ENCODE data around the gene RNF144A.

The RNF144A gene

DNA sequence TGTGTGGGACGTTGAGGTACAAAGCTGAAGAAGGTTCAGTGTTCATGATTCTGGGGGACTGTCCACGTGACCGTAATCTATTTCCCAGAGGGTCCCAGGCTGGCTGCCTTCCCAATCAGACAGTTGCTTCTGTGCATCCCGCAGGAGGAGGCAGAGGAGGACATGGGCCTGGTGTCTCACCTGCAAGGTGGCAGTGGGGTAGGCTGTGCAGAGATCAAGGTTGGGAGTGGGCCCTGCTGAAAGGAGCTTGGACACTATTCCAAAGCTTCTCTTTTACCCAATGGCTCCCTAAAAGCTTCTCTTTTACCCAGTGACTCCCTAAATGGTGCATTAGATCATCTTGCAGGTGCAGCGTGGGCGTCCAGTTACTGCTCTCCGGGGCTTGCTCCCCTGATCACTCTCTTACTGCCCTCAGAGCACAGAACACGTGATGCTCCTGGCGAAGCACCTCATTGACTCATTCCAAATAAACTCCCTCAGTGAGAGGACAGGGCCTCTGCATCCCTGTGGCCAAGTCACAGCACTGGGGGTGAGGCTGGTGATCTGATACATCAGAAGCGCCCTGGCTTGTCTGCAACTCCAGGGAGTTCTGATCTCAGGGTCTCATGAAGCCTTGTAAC is 41.5 kb downstream of the RNF144A start:
- TF ChIP-seq, protein P1, sequence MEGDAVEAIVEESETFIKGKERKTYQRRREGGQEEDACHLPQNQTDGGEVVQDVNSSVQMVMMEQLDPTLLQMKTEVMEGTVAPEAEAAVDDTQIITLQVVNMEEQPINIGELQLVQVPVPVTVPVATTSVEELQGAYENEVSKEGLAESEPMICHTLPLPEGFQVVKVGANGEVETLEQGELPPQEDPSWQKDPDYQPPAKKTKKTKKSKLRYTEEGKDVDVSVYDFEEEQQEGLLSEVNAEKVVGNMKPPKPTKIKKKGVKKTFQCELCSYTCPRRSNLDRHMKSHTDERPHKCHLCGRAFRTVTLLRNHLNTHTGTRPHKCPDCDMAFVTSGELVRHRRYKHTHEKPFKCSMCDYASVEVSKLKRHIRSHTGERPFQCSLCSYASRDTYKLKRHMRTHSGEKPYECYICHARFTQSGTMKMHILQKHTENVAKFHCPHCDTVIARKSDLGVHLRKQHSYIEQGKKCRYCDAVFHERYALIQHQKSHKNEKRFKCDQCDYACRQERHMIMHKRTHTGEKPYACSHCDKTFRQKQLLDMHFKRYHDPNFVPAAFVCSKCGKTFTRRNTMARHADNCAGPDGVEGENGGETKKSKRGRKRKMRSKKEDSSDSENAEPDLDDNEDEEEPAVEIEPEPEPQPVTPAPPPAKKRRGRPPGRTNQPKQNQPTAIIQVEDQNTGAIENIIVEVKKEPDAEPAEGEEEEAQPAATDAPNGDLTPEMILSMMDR (IDR thresholded peaks at IDR 0.05; ENCODE audit: low read depth, low read length), result no peak
- H3K4me3 ChIP-seq (replicated peaks in 1 of 2; ENCODE audit: low read depth in 2 of 2, low read length in 2 of 2), result no peak overlapping the region
- DNase-seq (ENCODE audit: low read depth in 2 of 2), result no peak

DNA sequence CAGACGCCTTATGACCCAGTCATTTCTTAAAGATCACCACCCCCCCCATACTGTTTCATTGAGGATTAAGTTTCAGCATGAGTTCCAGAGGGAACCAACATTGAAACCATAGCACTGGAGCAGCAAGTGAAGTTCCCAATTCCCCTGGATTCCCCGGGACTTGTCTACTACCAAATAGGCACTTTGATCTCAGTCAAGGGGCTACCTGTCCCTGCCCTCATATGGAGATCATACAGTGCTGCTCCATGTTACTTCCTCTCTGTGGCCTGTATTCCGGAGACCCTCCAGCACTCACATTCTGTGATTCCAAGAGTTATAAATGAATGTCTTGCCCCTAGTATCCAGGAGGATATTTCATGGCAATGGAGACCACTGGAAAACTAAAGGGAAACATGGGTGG is 42.5 kb downstream of the RNF144A start:
- no peak for DNase-seq (ENCODE audit: low read depth in 2 of 2)
- TF ChIP-seq, protein P1 (IDR thresholded peaks at IDR 0.05; ENCODE audit: low read depth, low read length), result no peak

DNA sequence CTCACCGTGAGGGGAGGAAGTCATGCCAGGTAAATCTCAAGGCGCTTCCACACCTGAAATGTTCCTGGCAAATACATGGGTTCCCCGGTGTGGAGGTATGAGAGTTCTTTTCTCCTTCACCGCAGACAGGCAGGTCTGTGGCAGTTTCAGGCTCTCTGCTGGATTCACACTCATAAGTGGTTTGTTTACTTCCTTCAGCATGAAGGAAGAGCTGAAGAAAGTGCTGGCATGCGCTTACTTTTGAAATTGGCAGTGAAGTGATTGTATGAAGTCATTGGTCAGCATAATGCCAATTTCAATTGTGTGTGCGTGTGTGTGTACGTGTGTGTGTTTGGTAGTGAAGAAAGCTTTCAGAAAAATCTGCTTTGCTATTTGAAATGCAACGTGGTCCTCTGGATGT is 43.4 kb downstream of the RNF144A start:
- peak; percentile 70 to 91 for DNase-seq (ENCODE audit: low read depth in 2 of 2)
- TF ChIP-seq, protein P1 (IDR thresholded peaks at IDR 0.05; ENCODE audit: low read depth, low read length), result no peak
- H3K4me3 ChIP-seq (replicated peaks in 1 of 2; ENCODE audit: low read depth in 2 of 2, low read length in 2 of 2), result no peak overlapping the region

More for the DNA sequence above, 42.5 kb downstream of the RNF144A start:
- no peak overlapping the region for H3K4me3 ChIP-seq (replicated peaks in 1 of 2; ENCODE audit: low read depth in 2 of 2, low read length in 2 of 2)

DNA sequence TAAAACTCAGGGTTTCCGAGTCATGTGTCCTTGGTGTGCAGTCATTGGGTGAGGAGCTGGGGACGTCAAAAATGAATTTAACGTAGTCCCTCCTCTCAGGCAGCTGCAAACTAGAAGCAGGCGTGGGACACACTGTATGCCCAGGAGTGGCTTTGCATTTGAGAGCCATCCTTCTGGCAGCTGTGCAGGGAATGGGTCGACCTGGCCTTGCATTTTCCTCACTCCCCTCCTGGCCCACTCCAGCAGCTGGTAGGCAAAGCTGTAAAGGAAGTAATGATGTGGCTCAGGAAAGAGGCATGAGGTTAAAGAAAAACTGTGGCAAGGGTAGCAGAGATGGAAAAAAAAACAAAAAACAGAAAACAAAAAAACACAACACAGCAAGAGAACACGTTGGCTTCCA is 46.5 kb downstream of the RNF144A start:
- DNase-seq (ENCODE audit: low read depth in 2 of 2), result no peak
- H3K4me3 ChIP-seq (replicated peaks in 1 of 2; ENCODE audit: low read depth in 2 of 2, low read length in 2 of 2), result no peak overlapping the region
- TF ChIP-seq, protein P1 (IDR thresholded peaks at IDR 0.05; ENCODE audit: low read depth, low read length), result no peak

DNA sequence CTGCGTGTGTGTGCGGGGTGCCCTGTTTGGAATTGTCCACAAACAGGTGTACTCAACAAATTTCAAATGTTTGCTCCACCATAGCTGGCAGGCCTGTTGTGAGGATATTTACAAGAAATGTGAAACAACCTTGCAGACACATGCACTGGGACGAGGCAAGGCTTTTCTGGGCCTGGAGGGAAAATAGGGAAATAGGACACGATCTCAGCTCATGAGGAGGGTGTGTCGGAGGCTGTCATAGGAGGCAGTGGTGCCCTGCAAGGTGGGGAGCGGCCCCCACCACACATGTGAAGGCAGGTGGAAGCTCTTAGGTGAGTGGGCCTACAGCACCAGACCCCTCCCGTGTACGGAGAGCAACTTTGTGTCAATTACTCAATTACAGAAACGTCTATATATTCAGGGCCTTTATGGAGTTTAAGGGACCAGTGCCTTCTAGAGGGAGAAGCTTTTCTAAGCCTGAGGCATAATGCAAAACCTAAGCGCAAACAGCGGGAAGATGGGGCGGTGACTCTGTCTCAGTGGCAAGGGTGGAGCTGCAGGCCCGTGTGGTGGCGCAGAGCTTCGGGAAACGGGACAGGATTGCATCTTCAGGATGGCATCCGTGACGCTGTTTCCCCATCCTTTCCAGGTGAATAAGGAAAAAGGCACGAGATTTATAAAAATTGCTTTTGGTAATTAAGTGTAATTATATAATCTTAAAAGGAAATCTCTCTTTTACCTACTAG is 48.0 kb downstream of the RNF144A start:
- TF ChIP-seq, protein P1 (IDR thresholded peaks at IDR 0.05; ENCODE audit: low read depth, low read length), result no peak
- no peak for DNase-seq (ENCODE audit: low read depth in 2 of 2)
- H3K4me3 ChIP-seq (replicated peaks in 1 of 2; ENCODE audit: low read depth in 2 of 2, low read length in 2 of 2), result no peak overlapping the region

DNA sequence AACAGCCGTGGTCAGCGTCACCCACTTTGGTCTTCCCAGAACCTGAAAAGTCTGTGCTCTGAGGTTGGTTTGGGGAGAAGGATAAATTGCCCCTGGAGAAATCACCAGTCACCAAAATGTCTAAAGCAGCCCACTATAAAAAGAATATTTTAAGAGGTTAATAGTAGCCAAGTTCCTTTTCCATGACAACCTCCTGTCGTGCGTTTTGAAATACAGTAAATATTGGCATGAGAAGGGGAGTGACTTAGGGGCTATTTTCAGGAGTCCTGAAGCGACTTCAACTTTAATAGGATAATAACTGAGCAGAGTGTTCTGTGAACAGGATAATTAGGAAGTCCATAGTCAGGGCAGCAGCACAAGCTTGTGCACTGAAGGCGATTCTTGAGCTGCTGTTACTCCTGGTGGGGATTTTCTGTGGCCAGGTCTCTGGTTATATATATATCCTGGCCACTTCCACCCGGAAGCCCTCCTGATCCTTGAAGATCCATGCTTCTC is 49.3 kb downstream of the RNF144A start:
- H3K4me3 ChIP-seq (replicated peaks in 1 of 2; ENCODE audit: low read depth in 2 of 2, low read length in 2 of 2), result no peak overlapping the region
- TF ChIP-seq, protein P1 (IDR thresholded peaks at IDR 0.05; ENCODE audit: low read depth, low read length), result no peak
- no peak for DNase-seq (ENCODE audit: low read depth in 2 of 2)
